Right ventricle myocardium inferior (tissue), 1 donor: ENCODE results near the gene CFH. TPM values are rescaled to one million over a fixed set of nuclear protein-coding genes. Genes with fewer than 3 reads are reported as not detected.
"Not testable (repeated sequence)": the region's sequence is repeated elsewhere in the genome, so short reads cannot be mapped to it uniquely, and the experiment has no call there.

Experiments used
- ATAC-seq: fragments of 200-7000 bp; cut with Tn5 transposase; one replicate; pipeline ENCODE4 v1.9.1; 2020; ENCODE audit warnings: mild to moderate bottlenecking, moderate library complexity
- DNase-seq: peaks from one replicate; pipeline ENCODE4 v3.0.0; 2021; ENCODE audit errors: missing footprints
- intact Hi-C: fragments of 100-400 bp; cut with DNase I; formaldehyde crosslinking; loops from one replicate; pipeline ENCODE4 v1.11.0; 2022
- total RNA-seq: library from RNA; stranded (reverse); fragmentation: NEBNext Ultra II Directional; extraction: Animal tissue kit (Norgen Biotek cat#: 25700); gene quantifications from one replicate; pipeline ENCODE4 v1.2.1, GENCODE V29; 2021
- donor health status: DM: no; HTN: yes; CAD: no; lungs with severe emphysema.

Gene CFH
- total RNA-seq, 1 donor from 2014 or later = 39.6 TPM

DNA sequence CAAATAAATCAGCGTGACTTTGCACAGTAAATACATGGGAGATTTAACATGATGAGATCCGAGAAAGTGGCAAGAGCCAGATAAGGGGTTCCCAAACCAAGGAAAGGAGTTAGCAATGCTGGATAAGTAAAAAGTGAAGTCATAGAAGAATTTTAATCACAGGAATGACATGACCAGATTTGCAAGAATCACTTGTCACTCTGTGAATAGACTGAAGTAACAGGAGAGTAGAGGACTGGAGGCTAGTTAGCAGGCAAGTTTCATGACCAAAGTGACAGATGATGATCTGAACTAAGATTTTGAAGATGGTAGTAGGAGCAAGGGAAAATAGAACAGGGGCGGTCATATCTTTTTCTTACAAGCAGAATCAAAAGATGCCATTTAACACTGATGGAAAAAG is 8.4 kb downstream of the CFH start:
- intact Hi-C loops = loop anchor here (5.0 kb wide), 3 partner anchors 303 to 513 kb away; no protein-coding TSS in a partner anchor
- no peak for DNase-seq
- ATAC-seq = no peak

DNA sequence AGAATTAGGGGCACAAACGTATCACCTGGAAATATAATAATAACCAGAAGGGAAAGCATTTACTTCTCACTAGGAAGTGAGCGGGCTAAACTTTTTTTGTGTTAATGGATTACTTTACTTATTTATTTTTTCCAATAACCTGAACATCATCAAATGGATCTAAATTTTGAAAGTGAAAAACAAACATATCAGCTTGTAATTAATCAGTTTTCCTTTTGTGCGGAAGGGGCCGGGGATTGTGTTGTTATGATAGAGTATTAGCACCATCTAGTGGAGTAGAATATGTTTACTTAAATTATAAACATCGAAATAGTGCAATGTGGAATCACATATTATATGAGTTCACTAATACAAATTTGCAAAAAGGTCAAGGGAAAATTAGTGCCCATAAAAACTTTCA is 9.0 kb downstream of the CFH start:
- ATAC-seq (peak; percentile 46), DNase-seq (no peak)
- intact Hi-C loops = loop anchor here (5.0 kb wide), 3 partner anchors 304 to 514 kb away; no protein-coding TSS in a partner anchor

DNA sequence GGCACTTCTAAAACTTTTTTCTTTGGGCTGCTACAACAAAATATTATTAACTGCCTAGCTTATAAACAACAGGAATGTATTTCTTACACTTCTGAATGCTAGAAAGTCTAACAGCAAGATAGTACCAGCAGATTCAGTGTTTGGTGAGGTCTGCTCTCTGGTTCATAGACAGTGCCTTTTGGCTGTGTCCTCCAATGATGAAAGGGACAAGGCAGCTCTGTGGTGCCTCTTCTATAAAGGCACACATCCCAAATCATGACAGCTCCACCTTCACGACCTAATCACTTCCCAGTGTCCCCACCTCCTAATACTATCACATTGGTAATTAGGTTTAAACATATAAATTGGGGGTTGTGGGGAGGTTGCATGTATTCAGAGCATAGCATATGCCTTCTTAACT is 9.5 kb downstream of the CFH start:
- ATAC-seq = no peak
- intact Hi-C loops = loop anchor here (5.0 kb wide), 3 partner anchors 304 to 514 kb away; no protein-coding TSS in a partner anchor
- DNase-seq = no peak

DNA sequence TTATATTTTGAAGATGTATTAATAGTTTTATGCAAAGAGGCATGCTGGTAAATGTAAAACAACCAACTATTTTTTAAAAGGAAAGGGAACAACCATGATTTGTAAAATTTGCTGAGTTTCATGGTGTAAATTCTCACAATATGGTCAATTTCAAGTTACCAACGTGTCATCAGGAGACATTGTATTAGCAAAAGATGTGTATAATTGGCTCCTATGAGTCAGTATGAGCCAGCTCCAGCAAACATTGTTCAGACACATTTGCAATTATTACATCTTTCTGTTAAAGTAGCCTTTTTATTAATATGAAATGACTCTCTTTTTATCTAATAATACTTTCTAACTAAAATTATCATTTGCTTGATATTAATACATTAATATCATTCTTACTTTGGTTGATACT is 15.3 kb downstream of the CFH start:
- DNase-seq (no peak), ATAC-seq (no peak)
- intact Hi-C loops = no loop called here

DNA sequence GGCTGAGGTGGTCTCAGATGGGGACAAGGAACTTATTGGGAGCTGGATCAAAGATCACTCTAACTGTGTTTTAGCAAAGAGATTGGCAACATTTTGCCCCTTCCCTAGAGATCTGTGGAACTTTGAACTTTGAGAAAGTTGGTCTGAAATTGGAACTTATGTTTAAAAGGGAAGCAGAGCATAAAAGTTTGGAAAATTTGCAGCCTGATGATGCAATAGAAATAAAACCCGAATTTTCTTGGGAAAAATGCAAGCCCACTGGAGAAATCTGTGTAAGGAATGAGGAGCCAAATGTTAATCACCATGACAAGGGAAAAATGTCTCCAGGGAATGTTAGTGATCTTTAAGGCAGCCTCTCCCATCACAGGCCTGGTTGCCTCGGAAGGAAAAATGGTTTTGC is 17.2 kb downstream of the CFH start:
- intact Hi-C loops = no loop called here
- DNase-seq = no peak

DNA sequence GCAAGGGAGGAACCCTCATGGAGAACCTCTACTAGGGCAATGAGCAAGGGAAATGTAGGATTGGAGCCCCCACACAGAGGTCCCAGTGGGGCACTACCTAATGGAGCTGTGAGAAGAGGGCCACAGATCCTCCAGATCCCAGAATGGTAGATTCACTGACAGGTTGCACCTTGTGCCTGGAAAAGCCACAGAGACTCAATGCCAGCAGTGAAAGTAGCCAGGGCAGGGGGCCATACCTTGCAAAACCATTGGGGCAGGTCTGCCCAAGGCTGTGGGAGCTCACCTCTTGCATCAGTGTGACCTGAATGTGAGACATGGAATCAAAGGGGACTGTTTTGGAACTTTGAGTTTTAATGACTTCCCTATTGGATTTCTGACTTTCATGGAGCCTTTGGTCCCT is 17.9 kb downstream of the CFH start:
- no peak for DNase-seq

More for the DNA sequence above, 17.2 kb downstream of the CFH start:
- no peak for ATAC-seq

DNA sequence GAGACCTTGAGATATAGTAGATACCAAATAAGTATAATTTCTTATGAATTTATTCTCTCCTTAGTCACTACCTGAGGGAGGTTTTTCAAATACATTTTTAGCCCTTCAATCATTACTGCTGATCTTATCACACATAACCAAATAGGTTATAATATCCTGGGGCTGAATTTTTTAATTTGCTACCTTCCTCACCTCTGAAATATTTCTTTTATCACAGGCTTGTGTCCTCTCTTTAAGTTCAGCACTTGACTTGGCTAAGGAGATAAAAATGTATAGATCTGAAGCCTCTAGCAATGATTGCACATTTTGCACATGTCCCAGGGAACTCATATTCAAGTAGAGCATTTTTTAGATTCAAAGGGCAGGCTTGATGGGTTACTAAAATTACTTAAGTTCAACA is 23.1 kb downstream of the CFH start:
- DNase-seq (no peak), ATAC-seq (no peak)
- intact Hi-C loops = no loop called here

More for the DNA sequence above, 17.9 kb downstream of the CFH start:
- no peak for ATAC-seq
- intact Hi-C loops = no loop called here

DNA sequence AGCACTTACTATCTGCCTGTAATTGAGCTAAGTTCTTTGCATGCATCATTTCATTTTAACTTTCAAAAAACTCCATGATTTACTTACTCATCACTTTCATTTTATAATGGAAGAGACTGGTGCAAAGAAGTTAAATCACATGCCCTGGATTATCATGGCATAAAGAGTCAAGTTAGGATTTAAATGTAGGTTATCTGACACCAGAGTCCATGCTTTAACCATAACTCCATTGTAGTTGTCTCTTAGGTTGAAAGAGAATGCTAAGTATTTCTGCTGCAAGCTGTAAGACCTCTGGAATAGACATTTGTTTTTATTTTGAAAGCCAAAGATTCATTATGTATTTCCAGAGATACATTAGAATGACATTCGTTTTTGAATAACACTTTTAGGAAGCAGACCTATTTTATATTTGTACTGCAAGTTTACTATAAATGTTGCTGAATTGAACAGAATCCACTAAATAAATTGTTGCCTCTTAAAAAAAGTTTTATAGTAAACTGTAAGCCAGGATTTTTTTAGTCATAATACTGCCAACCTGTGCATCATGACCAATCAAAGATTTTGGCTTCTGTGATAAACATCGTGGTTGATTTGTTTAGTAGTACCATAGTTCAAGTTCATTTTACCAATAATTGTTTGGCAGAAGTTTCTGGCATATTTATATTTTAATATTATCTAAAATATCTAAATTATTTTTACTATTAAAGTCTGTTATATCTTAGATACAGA is 26.1 kb downstream of the CFH start:
- ATAC-seq (no peak), DNase-seq (no peak)
- intact Hi-C loops = no loop called here

DNA sequence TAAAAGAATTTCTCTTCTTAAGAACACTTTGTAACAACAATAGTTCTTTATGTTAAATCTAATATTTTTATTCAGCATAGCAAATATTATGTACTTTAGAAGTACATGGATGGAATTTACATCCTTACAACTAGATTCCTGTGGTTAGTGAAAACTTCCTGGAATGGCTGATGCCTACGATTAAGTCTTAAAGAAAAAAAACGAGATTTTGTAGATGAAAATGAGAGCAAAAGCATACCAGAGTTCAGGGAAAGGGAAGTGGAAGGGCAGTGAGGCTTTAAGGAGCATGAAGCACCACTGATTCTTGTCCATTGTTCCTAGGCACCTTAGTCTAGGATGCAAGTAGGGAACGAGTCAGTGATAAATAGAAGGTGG is 26.7 kb downstream of the CFH start:
- intact Hi-C loops = no loop called here
- ATAC-seq = no peak
- DNase-seq = no peak

DNA sequence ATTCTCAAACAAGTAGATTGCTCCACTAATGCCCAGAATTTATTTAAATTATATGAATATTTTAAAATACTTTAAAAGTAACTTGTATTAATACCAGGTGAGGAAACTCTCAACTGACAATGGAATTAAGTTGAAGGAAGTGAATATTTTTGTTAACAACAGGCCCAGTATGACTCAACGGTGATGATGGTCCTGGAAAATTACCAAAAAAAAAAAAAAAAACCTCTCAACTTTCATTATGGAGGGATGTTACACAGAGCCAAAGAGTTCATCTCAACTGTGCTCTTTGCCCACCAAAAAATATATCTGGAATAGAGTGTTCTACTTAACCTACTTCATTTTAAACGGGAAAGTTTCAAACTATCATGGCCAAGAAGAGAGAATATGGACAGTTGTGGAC is 28.3 kb downstream of the CFH start:
- no peak for ATAC-seq
- no peak for DNase-seq
- intact Hi-C loops = no loop called here

DNA sequence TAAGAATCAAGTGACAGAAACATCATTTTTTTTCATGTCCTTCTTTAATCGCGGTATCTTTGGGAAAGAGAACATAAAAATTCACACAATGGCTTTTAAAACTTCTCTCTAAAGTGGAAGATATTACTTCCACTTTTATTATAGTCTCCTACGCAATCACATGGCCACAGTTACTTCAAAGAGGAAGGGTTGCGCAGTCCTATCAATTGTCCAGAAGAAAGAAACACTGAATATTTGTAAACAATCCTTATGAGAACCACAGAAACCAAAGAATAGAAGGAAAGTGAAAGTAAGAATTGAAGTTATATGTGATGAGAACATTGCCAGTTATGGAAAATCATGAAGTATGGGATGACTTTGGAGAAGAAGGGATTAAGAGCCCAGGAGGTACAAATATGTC is 32.6 kb downstream of the CFH start:
- intact Hi-C loops = no loop called here
- no peak for DNase-seq
- ATAC-seq = no peak

DNA sequence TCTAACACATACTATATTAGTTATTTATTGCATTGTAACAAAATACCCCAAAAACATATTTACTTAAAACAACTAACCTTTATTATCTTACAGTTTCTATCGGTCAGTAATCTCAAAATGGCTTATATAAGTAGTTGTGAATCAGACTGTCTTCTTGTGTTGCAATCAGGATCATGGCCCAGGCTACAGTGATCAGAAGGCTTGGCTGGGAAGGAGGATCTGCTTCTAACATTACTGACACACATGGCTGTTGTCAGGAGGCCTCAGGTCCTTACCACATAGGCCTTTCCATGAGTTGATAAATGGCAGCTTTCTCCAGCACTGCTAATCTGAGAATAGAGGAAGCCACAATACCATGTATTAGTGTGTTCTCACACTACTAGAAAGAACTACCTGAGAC is 33.7 kb downstream of the CFH start:
- DNase-seq = no peak
- intact Hi-C loops = no loop called here
- no peak for ATAC-seq

DNA sequence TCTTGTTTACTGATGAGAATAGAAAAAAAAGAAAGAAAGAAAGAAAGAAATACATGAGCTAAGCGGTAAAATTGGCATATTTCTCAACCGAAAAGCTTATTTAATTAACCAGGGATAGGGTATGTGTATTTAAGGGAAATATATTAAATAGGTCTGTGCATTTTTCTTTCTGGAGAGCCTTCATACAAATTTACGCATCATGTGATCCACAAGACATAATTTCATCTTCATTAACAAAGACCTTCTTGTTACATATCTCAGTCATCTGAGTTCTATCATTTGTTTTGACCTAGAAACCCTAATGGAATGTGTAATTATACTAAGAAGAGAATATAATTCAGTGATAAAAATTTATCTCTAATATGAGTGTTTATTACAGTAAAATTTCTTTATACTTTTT is 37.2 kb downstream of the CFH start:
- intact Hi-C loops = no loop called here
- DNase-seq = no peak
- ATAC-seq = no peak

DNA sequence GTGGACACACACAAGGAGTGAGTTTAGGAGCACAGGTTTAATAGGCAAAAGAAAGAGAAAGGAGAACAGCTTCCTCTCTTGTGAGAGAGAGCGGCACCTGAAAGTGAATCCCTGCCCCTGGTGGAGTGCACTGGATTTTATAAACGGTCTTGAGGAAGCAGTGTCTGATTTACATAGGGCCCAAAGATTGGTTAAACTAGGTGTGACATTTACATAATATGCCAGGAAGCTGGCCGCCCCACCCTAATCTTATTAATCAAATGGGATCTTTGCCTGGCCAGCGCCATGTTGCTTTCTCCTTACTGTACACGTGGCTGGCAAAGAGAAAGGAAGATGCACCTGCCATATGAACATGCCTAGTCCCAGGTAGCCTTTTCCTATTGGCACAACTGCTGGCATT is 38.7 kb downstream of the CFH start:
- intact Hi-C loops = no loop called here

DNA sequence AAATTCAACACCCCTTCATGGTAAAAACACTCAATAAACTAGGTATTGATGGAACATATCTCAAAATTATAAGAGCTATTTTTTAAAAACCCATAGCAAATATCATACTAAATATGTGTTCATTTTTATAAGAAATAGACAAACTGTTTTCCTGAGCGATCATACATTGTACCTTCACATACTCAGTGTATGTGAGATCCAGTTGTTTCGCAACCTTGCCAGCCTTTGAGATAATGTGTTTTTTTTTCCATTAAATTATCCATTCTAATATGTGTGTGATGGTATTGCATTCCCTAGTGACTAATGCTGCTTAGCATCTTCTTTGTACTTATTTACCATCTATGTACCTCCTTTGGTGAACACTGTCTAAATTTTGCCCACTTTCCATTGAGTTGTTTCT is 47.1 kb downstream of the CFH start:
- no peak for DNase-seq
- intact Hi-C loops = no loop called here
- no peak for ATAC-seq

More for the DNA sequence above, 38.7 kb downstream of the CFH start:
- no peak for DNase-seq
- ATAC-seq = no peak

DNA sequence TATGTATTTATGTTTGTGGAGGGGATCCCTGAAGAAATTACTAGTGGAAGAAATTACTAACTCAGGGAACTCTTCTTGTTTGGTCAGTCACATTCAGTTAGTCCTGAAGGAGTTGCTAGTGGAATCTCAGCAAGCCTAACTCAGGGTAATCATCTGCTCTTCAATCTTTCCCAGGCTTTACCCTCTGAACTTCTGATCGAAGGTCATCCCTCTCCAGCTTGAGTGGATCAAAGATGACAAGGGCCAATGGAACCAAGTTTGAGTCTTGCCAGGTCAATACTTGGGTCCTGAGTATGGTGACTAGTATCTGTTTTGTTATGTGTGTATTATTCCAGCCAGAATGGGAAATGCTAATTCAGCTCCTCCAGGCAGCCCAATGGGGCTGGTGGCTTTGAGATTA is 49.3 kb downstream of the CFH start:
- no peak for ATAC-seq
- no peak for DNase-seq
- intact Hi-C loops = no loop called here

DNA sequence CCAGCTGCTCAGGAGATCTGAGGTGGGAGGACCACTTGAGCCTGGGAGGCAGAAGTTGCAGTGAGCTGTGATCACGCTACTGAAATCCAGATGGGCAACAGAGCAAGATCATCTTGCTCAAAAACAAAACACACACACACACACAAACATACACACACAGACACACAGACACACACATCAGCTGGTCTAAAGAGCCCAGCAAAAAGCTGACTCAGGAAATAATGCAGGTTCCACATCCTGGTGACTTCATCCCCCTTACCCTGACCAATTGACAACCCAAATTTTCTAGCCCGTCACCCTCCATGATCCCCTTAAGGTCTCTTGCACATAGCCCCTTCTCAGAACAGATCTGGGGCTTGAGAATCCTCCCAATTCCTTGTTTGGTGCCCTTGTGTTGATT is 58.0 kb downstream of the CFH start:
- ATAC-seq, intact Hi-C loops, DNase-seq: not testable (repeated sequence)

DNA sequence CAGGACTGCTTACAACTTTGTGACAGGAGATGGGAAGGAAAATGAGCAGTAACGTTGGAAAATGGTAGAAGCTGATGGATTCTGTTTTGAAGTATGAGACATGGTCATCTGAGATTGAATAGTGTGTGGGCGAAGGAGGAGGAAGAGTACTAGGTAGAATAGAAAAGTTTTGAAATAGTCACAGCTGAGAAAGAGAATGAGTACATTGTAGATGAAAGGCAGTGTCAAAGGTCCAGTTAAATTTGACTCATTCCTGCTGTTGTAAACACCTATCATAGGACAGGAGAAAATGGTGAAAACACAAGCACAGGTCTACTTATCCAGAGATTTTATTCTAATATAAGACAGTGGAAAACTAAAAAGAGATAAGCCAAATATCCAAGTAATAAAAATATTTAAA is 66.0 kb downstream of the CFH start:
- no peak for DNase-seq
- intact Hi-C loops = no loop called here
- no peak for ATAC-seq

DNA sequence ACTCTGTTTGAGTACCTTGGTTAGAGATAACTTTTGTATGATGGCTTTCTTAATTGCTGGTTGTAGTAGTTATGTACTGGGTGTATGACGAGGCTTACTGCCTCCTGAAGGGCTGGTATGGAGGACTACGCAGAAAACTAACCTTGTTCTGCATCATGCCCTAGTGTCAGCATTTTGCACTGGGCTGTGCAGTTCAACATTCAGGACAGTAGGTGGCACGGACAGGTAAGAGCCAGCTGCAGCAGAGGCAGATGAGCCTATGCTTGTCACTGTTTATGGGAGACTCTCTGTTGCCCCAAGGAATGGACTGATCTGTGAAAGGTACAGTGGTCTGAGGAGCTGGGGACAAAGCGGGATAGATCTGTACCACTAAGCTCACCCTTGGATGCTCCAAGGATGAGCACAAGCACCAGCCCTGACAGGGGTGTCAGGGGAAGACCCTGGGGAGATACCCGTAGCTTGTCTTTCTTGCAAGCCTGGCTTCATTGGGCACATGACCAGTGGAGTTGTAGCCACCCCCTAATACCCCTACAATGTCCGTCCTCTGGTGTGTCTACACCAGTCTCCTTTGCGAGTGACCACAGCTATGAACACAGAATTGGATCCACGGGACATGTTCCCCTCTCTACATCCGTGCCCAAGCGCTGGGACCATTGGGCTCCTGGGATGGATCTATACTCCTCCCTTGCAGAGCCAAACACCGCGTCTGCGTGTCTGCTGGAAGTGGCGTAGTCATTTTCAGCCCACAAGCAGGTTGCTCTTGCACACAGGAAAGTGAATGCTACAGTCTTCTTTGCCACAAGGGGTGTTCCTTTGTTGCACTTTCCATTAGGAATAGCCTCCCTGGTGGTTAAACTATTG is 71.7 kb downstream of the CFH start:
- DNase-seq = no peak
- no peak for ATAC-seq
- intact Hi-C loops = no loop called here

DNA sequence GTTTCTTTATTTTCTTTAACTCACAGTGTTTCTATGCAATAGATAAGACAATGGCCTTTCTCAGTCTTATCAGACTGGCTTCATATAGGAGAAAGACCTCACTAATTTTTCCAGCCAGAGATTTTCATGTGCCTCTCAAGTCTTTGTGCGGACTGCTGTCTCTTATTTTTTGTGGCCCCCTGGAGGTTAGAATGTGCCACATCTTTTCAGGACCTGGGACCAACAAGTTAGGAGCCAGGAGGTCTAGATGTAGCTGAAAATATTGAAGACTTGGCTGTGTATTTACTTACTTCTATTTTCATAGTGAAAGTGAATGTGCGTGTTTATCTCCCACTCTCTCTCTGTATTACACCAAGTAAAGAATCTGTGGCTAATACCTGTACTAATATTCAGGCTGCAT is 80.7 kb downstream of the CFH start:
- no peak for DNase-seq
- ATAC-seq = no peak
- intact Hi-C loops = no loop called here
